GM12864 (cell line): ENCODE data around the gene EPS8.

Experiments
- DNase-seq: peaks from one replicate; pipeline ENCODE4 v3.0.0-alpha.2; 2011; ENCODE audit warnings: low read depth
- H3K4me3 ChIP-seq: 2 replicates; pipeline ENCODE4 v1.5.1; 2011; ENCODE audit warnings: mild to moderate bottlenecking, low read depth, low read length, control low read depth
- CTCF ChIP-seq: IDR thresholded peaks from 2 replicates; pipeline ENCODE4 v1.5.1; 2011; ENCODE audit warnings: low read depth, mild to moderate bottlenecking, moderate library complexity, low read length, control low read depth, inconsistent platforms; ENCODE audit errors: missing control alignments

The EPS8 gene

GRCh38 chr12:15787778-15788177 is 1.4 kb downstream of the EPS8 start:
- no peak for TF ChIP-seq CTCF
- no peak overlapping the region for H3K4me3 ChIP-seq
- no peak for DNase-seq

- H3K4me3 ChIP-seq: no peak overlapping the region
- TF ChIP-seq CTCF: no peak
- no peak for DNase-seq
Measured at GRCh38 chr12:15786772-15787171, 2.4 kb downstream of the EPS8 start.

- no peak for TF ChIP-seq CTCF
- no peak for DNase-seq
- no peak overlapping the region for H3K4me3 ChIP-seq
Measured at GRCh38 chr12:15783288-15783687, 5.9 kb downstream of the EPS8 start.

- H3K4me3 ChIP-seq: no peak overlapping the region
- DNase-seq: no peak
Measured at GRCh38 chr12:15782667-15783066, 6.5 kb downstream of the EPS8 start.

GRCh38 chr12:15779925-15780324 is 9.3 kb downstream of the EPS8 start:
- H3K4me3 ChIP-seq: no peak overlapping the region
- no peak for TF ChIP-seq CTCF
- DNase-seq: no peak

More at GRCh38 chr12:15782667-15783066, 6.5 kb downstream of the EPS8 start:
- no peak for TF ChIP-seq CTCF

GRCh38 chr12:15778126-15778525 is 11.1 kb downstream of the EPS8 start:
- TF ChIP-seq CTCF: no peak
- DNase-seq: no peak
- no peak overlapping the region for H3K4me3 ChIP-seq

GRCh38 chr12:15777355-15778012 is 11.7 kb downstream of the EPS8 start:
- DNase-seq: no peak
- TF ChIP-seq CTCF: no peak
- no peak overlapping the region for H3K4me3 ChIP-seq
